Stimulated activated CD4-positive, alpha-beta T cell treated with anti-CD3 and anti-CD28 coated beads, Interleukin-12 subunit alpha, Interleukin-12 subunit beta, amount 100 ng/mL, for 24 hours (primary cell): ENCODE results near the gene TMOD4.

Source experiments
- DNase-seq, 2 experiments: peaks; one replicate each; pipeline ENCODE4 v3.0.0-alpha.2; 2020; ENCODE audit warnings: low read depth in 2 of 2

The TMOD4 gene

GRCh38 chr1:151175041-151175741 is 590 bp downstream of the TMOD4 start:
- no peak for DNase-seq

GRCh38 chr1:151171190-151171589 is 4.6 kb downstream of the TMOD4 start:
- no peak for DNase-seq

DNA sequence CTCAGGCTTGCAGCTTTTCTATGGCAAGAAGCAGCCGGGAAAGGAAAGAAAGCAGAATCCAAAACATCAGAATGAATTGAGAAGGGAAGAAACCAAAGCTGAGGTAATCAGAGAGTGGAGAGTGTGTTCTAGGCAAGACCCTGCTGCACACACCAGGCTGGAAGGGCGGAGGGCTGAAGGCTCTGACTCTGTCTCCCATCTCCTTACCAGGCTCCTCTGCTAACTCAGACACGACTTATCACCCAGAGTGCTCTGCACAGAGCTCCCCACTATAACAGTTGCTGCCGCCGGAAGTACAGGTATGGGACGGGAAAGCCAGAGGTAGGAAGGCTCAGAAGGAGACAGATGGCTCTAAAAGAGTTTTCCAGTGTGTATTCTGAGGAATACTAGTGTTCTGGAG is 8.7 kb downstream of the TMOD4 start:
- DNase-seq: no peak

GRCh38 chr1:151166505-151166956 is 9.2 kb downstream of the TMOD4 start:
- DNase-seq: no peak

DNA sequence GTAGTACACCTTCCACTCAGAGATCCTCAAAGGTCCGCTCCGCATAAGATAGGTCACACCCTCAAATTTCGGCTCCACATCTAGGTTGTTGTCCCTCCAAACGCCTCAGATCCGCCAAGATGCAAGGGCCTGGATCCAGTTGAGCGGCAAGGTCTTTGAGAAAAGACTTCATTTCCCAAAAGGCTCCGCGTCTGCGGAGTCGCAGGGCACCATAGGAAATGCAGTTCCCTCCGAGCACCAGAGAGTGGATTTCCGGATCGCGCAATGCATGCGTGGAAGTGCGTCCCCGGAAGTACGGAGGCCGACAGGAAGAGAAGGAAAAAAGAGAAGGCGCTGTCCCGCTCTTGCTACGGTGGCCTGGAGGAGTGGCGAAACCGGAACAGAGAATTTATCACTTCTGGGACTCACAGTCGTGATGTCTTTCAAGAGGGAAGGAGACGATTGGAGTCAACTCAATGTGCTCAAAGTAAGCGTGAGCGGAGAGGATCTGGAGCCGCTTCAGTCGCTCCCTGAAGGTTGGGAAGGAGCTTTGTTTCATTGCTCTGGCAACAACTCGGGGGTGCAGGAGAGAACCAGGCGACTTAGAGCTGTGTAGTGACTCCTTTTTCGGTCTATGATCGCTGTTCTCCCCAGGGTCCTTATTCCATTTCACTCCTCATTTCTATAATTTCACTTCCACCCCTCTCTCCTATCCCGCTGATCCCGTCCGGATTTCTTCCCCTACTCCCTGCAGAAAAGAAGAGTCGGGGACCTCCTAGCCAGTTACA is 9.9 kb downstream of the TMOD4 start, which contains the start of the genes LYSMD1 and SCNM1:
Gene LYSMD1, minus strand, starts transcription at position 165 of the 767 bp plus-strand sequence. CDS start 644 bp downstream, outside the sequence.
Gene SCNM1, plus strand, starts transcription at position 407 of the 767 bp plus-strand sequence. Its CDS starts 9 bp downstream, at position 416.
- peak; percentile 91 to 95 for DNase-seq

DNA sequence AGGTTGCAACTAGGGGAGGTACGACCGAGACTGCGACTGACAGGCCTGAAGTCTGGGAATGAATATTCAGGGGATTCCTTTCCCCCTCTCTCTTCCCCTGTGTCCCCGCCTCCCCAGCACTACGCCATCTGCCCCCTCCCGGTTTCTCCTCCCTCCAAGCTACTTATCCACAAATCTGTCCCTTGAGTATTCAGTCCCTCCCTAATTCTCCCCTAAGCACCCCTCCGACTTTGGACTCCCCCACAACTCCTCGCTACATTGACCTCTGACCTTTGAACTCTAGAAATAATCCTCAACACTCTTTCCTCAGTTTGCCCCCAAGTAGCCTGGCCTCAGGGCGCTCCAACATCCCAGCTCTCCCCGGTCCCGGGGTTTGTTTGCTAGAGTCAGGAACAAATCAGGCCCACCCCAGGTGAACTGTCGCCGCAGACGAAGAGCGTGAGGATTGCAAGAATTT is 10.5 kb downstream of the TMOD4 start:
- DNase-seq: no peak

DNA sequence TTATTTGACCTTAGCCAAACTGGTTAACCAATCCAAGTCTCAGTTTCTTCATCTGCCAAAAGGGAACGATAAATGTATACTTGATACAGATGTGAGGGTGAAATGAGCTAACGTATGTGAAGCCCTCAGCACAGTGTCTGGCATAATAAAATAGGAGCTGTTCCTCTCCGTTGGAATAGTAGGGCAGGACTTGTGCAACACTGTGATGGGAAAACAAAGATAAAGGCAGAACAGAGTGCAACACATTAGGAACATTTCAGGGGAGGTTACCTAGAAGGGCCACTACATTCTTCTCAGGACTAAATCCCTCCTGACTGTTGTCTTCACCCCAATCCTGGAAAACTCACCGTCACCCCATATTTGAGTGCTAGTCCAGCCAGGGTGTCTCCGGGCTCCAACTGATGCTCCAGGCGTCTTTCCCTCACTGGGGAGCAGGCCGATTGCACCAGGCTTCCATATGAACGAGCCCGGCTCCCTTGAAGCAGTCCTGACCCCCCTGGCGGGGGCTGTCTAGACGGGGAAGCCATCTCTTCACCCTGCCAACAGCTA is 11.0 kb downstream of the TMOD4 start:
- no peak for DNase-seq

DNA sequence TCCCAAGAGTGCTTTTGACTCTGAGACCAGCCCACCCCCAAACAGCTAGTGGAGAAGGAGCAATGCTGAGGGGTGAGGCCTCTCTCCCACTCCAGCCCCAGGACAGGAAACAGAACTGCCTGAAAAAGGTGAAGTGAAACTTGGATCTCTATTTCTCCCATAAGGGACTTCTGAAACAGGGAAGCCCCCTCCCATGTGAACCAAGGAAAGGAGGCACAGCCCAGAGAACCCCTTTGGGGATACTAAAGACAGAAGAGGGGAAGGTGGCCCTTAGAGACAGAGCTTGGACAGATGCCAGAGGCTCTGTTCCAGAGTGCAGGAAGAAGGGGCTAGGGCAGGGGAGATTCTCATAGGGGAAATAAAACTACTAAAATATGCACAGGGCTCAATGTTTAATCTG is 16.4 kb downstream of the TMOD4 start:
- DNase-seq: no peak

DNA sequence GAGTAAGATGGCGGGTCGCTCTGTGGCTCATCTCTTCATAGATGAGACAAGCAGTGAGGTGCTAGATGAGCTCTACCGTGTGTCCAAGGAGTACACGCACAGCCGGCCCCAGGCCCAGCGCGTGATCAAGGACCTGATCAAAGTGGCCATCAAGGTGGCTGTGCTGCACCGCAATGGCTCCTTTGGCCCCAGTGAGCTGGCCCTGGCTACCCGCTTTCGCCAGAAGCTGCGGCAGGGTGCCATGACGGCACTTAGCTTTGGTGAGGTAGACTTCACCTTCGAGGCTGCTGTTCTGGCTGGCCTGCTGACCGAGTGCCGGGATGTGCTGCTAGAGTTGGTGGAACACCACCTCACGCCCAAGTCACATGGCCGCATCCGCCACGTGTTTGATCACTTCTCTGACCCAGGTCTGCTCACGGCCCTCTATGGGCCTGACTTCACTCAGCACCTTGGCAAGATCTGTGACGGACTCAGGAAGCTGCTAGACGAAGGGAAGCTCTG is 17.0 kb downstream of the TMOD4 start:
- no peak for DNase-seq

DNA sequence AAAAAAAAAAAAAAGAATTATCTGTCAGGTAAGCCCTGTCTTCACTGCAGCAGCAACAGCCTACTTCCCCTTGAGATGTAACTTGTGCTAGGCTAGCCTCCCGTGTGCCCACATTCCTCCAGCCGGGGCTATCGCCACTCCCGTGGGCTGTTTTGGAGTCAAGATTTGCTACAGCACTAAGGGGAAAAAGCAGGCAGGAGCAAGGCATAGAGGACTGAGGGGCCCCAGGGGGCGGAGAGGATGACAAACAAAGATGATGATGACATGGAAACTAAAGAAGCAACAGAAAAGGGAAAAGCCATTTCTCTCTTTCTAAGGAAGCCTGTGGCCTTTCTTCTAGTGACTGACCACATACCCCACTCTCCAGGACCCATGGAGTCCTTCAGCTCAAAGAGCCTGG is 17.5 kb downstream of the TMOD4 start:
- DNase-seq: peak in 1 of 2 experiments; percentile 52

- DNase-seq: peak; percentile 42 to 57
These were observed 18.7 kb downstream of the TMOD4 start for GRCh38 chr1:151157067-151157531.

GRCh38 chr1:151156515-151156819 is 19.3 kb downstream of the TMOD4 start, which contains the start of gene TNFAIP8L2:
TNFAIP8L2 (plus strand) TSS chr1:151156649; CDS start chr1:151158698, 2,049 bp downstream.
- DNase-seq: peak; percentile 50 to 84

DNA sequence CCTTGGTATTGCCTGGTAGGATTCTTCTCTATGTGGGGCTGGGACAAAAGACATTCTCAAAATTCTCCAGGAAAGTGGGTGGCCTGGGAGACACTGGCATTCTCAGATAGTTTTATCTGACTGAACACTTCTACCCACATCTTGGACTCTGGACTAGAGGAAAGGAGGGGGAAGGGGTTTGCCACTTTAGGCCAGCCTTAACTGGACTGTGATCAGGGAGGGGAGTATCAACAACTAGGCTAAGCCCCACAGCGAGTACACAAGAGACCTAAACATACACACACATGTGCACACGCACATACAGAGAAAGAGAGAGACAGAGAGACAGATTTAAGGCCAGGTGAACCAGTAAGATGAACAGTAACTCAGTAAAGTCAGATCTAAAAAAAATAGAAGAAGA is 28.1 kb downstream of the TMOD4 start:
- no peak for DNase-seq

DNA sequence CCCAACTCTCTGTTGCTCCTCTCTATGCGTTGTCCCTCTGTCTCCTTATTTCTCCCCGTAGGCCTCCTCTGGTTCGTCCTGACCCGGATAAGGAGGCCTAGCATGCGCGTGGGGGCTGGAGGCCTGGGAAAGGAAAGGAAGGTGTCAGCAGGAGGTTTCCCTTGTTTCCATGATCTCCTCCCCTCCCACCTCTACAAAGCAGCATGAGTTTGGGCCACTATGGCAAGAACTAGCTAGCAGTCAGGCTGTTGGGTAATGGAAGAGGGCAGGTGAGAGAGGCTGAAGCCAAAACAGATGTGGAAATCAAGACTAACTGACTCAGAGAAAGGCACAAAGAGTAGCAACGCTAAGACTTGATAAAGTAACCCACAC is 28.7 kb downstream of the TMOD4 start:
- DNase-seq: no peak

DNA sequence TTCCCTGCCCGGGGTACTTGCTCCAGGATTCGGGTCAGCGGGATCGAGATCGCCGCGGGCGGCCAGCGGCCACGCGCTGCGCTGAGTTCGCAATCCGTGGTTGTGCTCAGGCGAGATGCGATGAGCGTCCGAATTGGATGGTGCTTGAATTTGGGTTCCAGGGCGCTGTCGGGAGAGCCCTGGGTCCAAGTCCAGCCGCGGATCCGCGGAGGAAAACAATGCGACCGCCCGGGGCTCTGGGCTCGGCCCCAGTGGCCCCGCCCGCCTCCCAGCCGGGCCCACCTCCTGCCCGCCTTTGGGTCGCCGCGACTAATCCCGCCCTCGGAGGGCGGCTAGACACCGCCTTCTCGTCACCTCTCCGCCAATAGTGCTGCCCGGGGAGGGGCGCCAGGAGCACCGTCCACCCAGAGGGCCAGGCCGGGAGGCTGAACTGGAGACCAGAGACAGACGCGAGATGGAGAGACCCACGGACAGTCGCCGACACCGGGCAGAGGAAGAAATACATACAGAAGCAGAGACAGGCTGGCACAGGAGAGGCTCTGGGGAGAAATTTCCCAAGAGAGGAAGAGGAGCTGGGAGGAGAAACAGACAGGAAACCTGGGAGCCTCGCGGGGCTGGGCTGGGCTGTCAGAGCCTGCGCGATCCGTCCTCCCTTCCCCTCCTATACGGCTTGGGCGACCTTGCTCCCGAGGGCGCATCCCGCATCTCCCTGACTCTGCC is 29.2 kb downstream of the TMOD4 start, which contains the start of gene SEMA6C:
Gene SEMA6C, minus strand, starts transcription at position 220 of the 720 bp plus-strand sequence. CDS start 4,010 bp downstream, outside the sequence.
- DNase-seq: peak; percentile 75 to 85

- no peak for DNase-seq
These were observed 29.7 kb downstream of the TMOD4 start for GRCh38 chr1:151146072-151146411.

DNA sequence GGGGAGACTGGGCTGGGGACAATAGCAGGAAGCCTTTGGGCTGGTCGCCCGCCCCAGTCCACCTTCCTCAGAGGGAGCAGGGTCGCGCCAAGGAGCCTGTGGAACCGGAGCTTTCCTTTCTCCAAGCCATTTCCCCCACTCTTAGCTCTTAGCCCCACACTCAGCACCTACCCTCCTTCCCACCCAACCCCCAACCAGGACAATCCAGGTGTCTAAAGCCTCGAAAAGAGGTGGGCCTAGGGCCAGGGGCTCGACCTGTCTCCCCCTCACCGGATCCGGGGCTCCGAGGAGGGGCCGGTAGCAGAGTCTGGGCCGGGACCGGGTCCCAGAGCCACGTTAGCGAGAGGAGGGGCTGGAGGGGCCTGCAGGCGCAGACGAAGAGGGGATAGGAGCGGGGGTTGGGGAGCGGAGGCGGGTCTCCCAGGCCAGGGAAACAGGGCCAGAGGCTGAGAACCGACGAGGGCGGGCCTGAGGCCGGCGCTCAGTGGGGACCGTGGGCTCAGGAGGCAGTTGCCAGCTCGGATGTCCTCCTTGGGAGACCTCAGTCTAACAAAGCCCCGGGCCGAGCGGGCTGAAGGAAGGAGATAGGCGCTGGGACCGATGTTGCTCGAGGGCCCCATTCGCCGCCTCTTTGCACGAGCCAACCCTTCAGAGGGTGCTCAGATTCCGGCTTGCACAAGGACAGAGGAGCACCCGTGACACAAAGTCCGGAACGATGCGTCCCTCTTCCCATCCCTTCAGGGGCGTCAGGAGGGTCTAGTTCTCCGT is 30.3 kb downstream of the TMOD4 start:
- DNase-seq: no peak

- DNase-seq: no peak
These were observed 31.1 kb downstream of the TMOD4 start for GRCh38 chr1:151144474-151145303.

DNA sequence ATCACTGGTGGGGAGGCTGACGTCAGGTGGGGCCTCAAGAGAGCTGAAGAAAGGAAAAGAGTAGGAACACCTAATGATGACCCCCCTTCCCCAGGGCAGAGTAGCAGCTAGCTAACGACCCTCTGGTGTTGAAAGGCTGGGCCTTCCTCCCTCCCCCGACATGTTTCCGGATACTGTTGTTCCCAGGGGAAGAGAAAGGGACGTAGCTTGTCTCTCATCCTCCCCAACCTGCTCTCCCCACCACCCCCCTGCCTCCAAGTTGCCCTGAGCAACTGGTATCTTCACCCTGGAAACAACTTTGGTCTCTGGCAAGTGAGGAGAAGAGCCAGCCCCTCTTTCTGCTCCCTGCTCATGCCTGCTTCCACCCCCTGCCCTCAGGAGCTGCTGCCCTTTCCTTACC is 31.8 kb downstream of the TMOD4 start:
- DNase-seq: no peak

DNA sequence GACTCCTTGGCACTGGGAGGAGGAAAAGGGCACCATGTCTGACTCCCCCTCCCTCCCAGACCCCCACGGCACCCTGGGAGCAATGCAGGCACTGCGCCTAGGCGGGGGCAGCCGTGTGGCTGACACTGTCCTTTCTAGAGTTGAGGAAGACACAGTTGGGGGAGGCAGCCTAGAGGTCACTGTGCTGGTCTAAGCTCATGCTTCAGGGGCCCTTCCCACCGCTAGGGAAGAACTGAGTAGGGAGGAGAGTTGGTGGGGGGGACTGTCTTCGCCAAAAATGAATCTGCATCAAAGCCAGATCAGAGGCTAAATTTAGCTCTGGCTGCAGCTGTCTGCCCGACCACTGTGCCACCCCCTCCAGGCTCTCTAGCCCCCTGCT is 32.7 kb downstream of the TMOD4 start:
- DNase-seq: no peak
